Activated CD8-positive, alpha-beta memory T cell treated with anti-CD3 and anti-CD28 coated beads, Interleukin-2, amount 50 U/mL, for 4 hours (primary cell): ENCODE data around the gene ACOX3.

ENCODE experiments used
- DNase-seq: peaks from one replicate; pipeline ENCODE4 v3.0.0-alpha.2; 2020

The ACOX3 gene

GRCh38 chr4:8385611-8386010, 54.9 kb downstream of the ACOX3 start:
- DNase-seq, result no peak

- no peak for DNase-seq
Observed at GRCh38 chr4:8385106-8385505, 55.4 kb downstream of the ACOX3 start.

GRCh38 chr4:8384397-8385060, 56.0 kb downstream of the ACOX3 start:
- DNase-seq, result no peak

GRCh38 chr4:8383451-8384160, 56.9 kb downstream of the ACOX3 start:
- DNase-seq, result no peak

GRCh38 chr4:8383016-8383415, 57.5 kb downstream of the ACOX3 start:
- no peak for DNase-seq

- DNase-seq, result no peak
Observed at GRCh38 chr4:8381814-8382581, 58.5 kb downstream of the ACOX3 start.

GRCh38 chr4:8380511-8381415, 59.8 kb downstream of the ACOX3 start:
- no peak for DNase-seq

GRCh38 chr4:8379771-8380170, 60.8 kb downstream of the ACOX3 start:
- no peak for DNase-seq

- DNase-seq, result no peak
Observed at GRCh38 chr4:8379281-8379680, 61.2 kb downstream of the ACOX3 start.

- DNase-seq, result no peak
Observed at GRCh38 chr4:8378776-8379175, 61.7 kb downstream of the ACOX3 start.

GRCh38 chr4:8378101-8378724, 62.3 kb downstream of the ACOX3 start:
- DNase-seq, result no peak

- DNase-seq, result no peak
Observed at GRCh38 chr4:8377103-8378075, 63.1 kb downstream of the ACOX3 start.

- DNase-seq, result no peak
Observed at GRCh38 chr4:8376361-8377102, 64.0 kb downstream of the ACOX3 start.

- DNase-seq, result no peak
Observed at GRCh38 chr4:8374851-8375649, 65.5 kb downstream of the ACOX3 start.

- DNase-seq, result no peak
Observed at GRCh38 chr4:8373973-8374545, 66.5 kb downstream of the ACOX3 start.

GRCh38 chr4:8373270-8373972, 67.1 kb downstream of the ACOX3 start:
- no peak for DNase-seq

GRCh38 chr4:8372506-8372905, 68.0 kb downstream of the ACOX3 start:
- no peak for DNase-seq

- DNase-seq, result no peak
Observed at GRCh38 chr4:8371596-8371995, 68.9 kb downstream of the ACOX3 start.
